ENCODE data around the gene RPS6KA2. TPM values are rescaled to one million over a fixed set of nuclear protein-coding genes. Genes with fewer than 3 reads are reported as not detected.

Gene RPS6KA2
- polyA plus RNA-seq, 1 donor (not counting 4 experiments of a cell fraction or from before 2014, with no cell fraction given) = 8.2 TPM

GRCh38 chr6:166646716-166647115 lies 19.7 kb upstream of the RPS6KA2 start:
- no peak overlapping the region for H3K4me3 ChIP-seq (ENCODE audit: control insufficient read depth in 2 of 3, extremely low read depth in 1 of 3, insufficient read depth in 2 of 3, low read depth in 1 of 3, low read length in 3 of 3)
- H2AFZ ChIP-seq (ENCODE audit: control insufficient read depth, low read length) = no peak overlapping the region
- no peaks in the 10 kb centered on the region for H3K4me1 ChIP-seq (ENCODE audit: control insufficient read depth, extremely low read depth, insufficient read depth, low read length)
- peaks cover 6% of the 10 kb centered on the region for H3K27me3 ChIP-seq (ENCODE audit: control insufficient read depth, extremely low read depth, insufficient read depth, low read length)
- no peak overlapping the region for H3K4me2 ChIP-seq (ENCODE audit: control insufficient read depth, extremely low read depth, insufficient read depth, low read depth, low read length)
- DNase-seq (ENCODE audit: low read depth, low spot score) (no peak), FAIRE-seq (no peak)
- dilution Hi-C loops (cut with MboI; ENCODE audit: extremely low pct_ligation_motif_present, low sequenced_read_pairs) = no loop called here
- H4K20me1 ChIP-seq (ENCODE audit: control insufficient read depth, extremely low read depth, insufficient read depth, low read length) = no peaks in the 10 kb centered on the region
- no peaks in the 10 kb centered on the region for H3K9me1 ChIP-seq (ENCODE audit: control insufficient read depth, extremely low read depth, insufficient read depth, low read length)
- H3K9me3 ChIP-seq (ENCODE audit: control insufficient read depth, low read depth, low read length) = peaks cover 2% of the 10 kb centered on the region
- no peak overlapping the region for H3K27ac ChIP-seq (ENCODE audit: control insufficient read depth, insufficient read depth, low read length)
- no peak overlapping the region for H3K9ac ChIP-seq (ENCODE audit: control insufficient read depth, extremely low read depth, insufficient read depth, low read length)
- TF ChIP-seq, protein P1, sequence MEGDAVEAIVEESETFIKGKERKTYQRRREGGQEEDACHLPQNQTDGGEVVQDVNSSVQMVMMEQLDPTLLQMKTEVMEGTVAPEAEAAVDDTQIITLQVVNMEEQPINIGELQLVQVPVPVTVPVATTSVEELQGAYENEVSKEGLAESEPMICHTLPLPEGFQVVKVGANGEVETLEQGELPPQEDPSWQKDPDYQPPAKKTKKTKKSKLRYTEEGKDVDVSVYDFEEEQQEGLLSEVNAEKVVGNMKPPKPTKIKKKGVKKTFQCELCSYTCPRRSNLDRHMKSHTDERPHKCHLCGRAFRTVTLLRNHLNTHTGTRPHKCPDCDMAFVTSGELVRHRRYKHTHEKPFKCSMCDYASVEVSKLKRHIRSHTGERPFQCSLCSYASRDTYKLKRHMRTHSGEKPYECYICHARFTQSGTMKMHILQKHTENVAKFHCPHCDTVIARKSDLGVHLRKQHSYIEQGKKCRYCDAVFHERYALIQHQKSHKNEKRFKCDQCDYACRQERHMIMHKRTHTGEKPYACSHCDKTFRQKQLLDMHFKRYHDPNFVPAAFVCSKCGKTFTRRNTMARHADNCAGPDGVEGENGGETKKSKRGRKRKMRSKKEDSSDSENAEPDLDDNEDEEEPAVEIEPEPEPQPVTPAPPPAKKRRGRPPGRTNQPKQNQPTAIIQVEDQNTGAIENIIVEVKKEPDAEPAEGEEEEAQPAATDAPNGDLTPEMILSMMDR (optimal IDR thresholded peaks at IDR 0.05 in 1 of 3, IDR thresholded peaks at IDR 0.05 in 1 of 3, conservative IDR thresholded peaks at IDR 0.05 in 1 of 3; ENCODE audit: extremely low read depth in 1 of 3, insufficient read depth in 2 of 3, low read length in 3 of 3) = no peak
- no peak for TF ChIP-seq EZH2 (IDR thresholded peaks at IDR 0.05; ENCODE audit: low read length)
- no peaks in the 10 kb centered on the region for H3K79me2 ChIP-seq (ENCODE audit: control insufficient read depth, insufficient read depth, low read length)
- no peaks in the 10 kb centered on the region for H3K36me3 ChIP-seq (ENCODE audit: control insufficient read depth in 2 of 2, extremely low read depth in 1 of 2, insufficient read depth in 2 of 2, low read length in 2 of 2)

- dilution Hi-C loops (cut with MboI; ENCODE audit: extremely low pct_ligation_motif_present, low sequenced_read_pairs) = no loop called here
- Histone ChIP-seq H3K4me3 (ENCODE audit: control insufficient read depth in 2 of 3, extremely low read depth in 1 of 3, insufficient read depth in 2 of 3, low read depth in 1 of 3, low read length in 3 of 3) (no peak overlapping the region), H2AFZ (ENCODE audit: control insufficient read depth, low read length) (no peak overlapping the region), H3K4me1 (ENCODE audit: control insufficient read depth, extremely low read depth, insufficient read depth, low read length) (no peaks in the 10 kb centered on the region), H3K79me2 (ENCODE audit: control insufficient read depth, insufficient read depth, low read length) (no peaks in the 10 kb centered on the region), H3K27me3 (ENCODE audit: control insufficient read depth, extremely low read depth, insufficient read depth, low read length) (peaks cover 6% of the 10 kb centered on the region), H3K36me3 (ENCODE audit: control insufficient read depth in 2 of 2, extremely low read depth in 1 of 2, insufficient read depth in 2 of 2, low read length in 2 of 2) (no peaks in the 10 kb centered on the region), H3K9me1 (ENCODE audit: control insufficient read depth, extremely low read depth, insufficient read depth, low read length) (no peaks in the 10 kb centered on the region), H3K4me2 (ENCODE audit: control insufficient read depth, extremely low read depth, insufficient read depth, low read depth, low read length) (no peak overlapping the region), H3K27ac (ENCODE audit: control insufficient read depth, insufficient read depth, low read length) (no peak overlapping the region), H3K9ac (ENCODE audit: control insufficient read depth, extremely low read depth, insufficient read depth, low read length) (no peak overlapping the region), H3K9me3 (ENCODE audit: control insufficient read depth, low read depth, low read length) (peaks cover 2% of the 10 kb centered on the region), H4K20me1 (ENCODE audit: control insufficient read depth, extremely low read depth, insufficient read depth, low read length) (no peaks in the 10 kb centered on the region)
- FAIRE-seq (no peak), DNase-seq (ENCODE audit: low read depth, low spot score) (no peak)
- TF ChIP-seq, protein P1 (optimal IDR thresholded peaks at IDR 0.05 in 1 of 3, IDR thresholded peaks at IDR 0.05 in 1 of 3, conservative IDR thresholded peaks at IDR 0.05 in 1 of 3; ENCODE audit: extremely low read depth in 1 of 3, insufficient read depth in 2 of 3, low read length in 3 of 3) = no peak
- TF ChIP-seq EZH2 (IDR thresholded peaks at IDR 0.05; ENCODE audit: low read length) = no peak
Observed at GRCh38 chr6:166645896-166646295, 18.8 kb upstream of the RPS6KA2 start.
